ENCODE results near the gene TNFSF4.

TNFSF4 gene

DNA sequence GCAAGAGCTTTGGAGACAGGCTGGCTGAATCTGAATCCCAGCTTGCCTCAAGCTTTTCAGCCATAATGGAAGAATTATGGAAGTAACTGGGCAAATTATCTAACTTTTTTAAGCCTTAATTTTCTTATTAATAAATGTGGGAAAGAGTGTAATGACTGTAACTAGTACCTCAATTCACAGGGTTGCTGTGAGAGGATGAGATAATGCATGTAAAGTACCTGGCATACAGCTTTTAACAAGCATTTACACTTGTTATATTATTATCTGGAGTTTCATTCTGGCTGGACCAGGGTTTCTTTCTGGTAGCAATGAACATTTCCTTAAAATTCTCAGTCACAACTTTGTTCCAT lies 15.9 kb upstream of the TNFSF4 start:
- TF ChIP-seq, protein P1, sequence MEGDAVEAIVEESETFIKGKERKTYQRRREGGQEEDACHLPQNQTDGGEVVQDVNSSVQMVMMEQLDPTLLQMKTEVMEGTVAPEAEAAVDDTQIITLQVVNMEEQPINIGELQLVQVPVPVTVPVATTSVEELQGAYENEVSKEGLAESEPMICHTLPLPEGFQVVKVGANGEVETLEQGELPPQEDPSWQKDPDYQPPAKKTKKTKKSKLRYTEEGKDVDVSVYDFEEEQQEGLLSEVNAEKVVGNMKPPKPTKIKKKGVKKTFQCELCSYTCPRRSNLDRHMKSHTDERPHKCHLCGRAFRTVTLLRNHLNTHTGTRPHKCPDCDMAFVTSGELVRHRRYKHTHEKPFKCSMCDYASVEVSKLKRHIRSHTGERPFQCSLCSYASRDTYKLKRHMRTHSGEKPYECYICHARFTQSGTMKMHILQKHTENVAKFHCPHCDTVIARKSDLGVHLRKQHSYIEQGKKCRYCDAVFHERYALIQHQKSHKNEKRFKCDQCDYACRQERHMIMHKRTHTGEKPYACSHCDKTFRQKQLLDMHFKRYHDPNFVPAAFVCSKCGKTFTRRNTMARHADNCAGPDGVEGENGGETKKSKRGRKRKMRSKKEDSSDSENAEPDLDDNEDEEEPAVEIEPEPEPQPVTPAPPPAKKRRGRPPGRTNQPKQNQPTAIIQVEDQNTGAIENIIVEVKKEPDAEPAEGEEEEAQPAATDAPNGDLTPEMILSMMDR (IDR thresholded peaks at IDR 0.05; ENCODE audit: low read depth, low read length): no peak
- no peak overlapping the region for H3K4me3 ChIP-seq (ENCODE audit: low read depth, low read length)

DNA sequence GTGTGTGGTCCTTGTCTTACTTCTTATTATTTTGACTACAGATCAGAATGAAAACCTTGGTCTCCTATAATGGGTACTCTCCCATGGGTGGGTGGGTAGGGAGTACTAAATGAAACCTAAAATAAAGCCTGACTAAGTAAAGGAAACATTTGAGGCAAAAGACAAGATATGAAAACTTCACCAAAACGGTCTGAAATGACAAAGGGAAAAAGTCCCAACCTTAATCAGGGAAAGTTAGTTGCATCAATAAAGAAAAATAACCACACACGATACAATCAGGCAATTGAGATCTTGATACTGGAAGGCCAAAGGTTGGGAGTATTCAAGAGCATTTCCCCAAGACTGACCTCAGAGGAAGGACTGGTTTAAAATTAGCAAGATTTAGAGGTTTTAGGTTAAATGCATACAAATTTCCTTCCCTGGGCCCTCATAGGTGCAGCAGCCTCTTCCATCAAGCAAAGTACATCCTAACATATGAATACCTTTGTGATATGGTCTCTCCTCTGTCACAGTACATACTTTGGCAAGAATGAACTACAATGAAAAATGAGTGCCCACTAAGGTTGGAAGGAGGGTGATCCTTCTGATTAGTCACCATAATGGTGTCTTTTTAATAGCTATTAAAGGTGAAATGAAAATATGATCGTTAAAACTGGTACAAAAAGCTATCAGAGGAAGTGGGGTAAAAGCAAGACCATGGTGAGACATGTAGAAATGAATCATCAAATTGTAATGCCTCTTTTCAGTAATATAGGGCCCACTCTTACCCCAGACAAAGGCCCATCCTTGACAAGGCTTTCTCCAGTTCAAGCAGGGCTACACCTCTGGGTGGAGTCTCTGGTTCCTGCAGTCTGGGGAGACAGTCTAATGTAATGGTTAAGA lies 15.3 kb upstream of the TNFSF4 start:
- no peak overlapping the region for H3K4me3 ChIP-seq (ENCODE audit: low read depth, low read length)
- TF ChIP-seq, protein P1 (IDR thresholded peaks at IDR 0.05; ENCODE audit: low read depth, low read length): no peak

DNA sequence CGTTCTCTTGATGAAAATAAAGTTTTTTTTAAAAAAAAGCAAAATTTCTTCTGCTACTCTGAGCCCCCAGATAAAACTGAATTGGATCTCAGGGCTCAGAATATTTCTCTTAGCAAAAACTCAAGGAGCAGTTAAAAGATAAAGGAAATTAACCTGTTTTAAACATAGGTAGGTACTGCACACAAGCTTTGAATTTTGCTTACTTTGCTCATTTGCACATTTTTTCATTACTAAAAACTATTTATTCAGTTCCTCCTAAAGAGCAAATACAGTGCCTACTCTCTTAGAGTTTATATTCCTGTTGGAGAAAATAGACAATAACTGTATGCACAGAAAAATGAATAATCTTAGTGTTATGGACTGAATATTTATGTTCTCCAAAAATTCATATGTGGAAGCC lies 13.0 kb upstream of the TNFSF4 start:
- H3K4me3 ChIP-seq (ENCODE audit: low read depth, low read length): no peak overlapping the region
- TF ChIP-seq, protein P1 (IDR thresholded peaks at IDR 0.05; ENCODE audit: low read depth, low read length): no peak

DNA sequence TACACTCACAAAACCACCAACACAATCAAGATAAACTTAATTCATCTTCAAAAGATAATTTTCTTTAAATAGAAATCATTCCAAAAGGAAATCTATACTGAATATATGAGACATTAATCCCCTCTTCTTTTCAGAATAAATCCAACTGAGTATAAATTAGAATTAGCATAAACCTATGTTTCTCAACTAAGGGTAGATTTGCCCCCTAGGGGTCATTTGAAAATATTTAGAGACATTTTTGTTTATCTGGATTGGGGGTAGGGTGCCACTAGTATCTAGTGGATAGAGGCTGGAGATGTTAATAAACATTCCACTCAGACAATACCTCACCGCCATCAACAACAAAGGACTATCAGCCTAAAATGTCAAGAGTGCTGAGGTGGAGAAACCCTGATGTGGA lies 6.5 kb upstream of the TNFSF4 start:
- TF ChIP-seq, protein P1 (IDR thresholded peaks at IDR 0.05; ENCODE audit: low read depth, low read length): no peak
- H3K4me3 ChIP-seq (ENCODE audit: low read depth, low read length): no peak overlapping the region

DNA sequence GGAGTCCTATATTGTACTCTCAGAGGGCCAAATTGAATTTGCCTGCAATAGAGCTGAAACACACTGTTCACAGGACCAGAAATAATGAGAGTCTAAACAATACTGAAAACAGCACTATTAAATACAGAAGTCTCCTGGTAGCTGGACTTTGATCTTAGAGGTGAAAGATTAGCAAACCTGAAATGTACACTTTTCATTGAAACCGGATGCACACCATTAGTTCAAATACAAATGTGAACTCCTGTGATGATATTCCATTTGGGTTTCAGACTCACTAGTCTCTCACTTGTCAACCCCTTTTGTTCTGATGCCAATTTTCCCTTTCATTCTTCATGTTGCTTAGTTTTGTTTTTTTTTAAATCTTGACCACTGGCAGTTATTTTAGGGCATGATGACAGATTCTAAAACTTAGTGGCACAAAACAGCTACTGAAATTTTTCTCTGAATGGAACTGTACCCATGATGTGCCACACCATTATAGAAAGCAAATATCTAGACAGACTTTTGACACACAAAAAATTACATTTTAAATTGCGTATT lies 5.9 kb upstream of the TNFSF4 start:
- no peak overlapping the region for H3K4me3 ChIP-seq (ENCODE audit: low read depth, low read length)
- TF ChIP-seq, protein P1 (IDR thresholded peaks at IDR 0.05; ENCODE audit: low read depth, low read length): no peak

DNA sequence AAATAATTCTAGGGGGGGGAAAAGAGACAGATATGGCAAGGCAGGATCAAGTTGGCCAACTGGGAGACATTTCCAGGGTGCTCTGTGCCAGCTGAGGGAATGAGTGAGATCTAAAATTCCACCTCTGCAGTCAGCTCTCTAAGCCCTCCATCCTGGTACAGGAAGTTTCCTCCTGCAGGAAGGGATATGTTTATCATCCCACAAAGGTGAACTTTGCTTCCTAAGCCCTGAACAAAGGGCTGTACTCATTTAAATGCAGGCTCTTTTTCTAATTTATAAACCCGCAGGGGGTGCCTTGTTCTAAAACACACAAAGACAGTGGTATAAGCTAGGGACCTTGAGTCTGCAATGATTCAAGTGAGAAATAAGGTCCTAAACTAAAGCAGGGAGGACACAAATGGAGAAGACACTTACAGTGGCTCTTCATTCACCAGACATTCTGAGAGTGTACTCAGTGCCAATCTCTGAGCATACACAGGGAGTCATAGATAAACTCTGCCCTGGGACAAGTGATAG lies 3.6 kb upstream of the TNFSF4 start:
- no peak overlapping the region for H3K4me3 ChIP-seq (ENCODE audit: low read depth, low read length)
- TF ChIP-seq, protein P1 (IDR thresholded peaks at IDR 0.05; ENCODE audit: low read depth, low read length): no peak

DNA sequence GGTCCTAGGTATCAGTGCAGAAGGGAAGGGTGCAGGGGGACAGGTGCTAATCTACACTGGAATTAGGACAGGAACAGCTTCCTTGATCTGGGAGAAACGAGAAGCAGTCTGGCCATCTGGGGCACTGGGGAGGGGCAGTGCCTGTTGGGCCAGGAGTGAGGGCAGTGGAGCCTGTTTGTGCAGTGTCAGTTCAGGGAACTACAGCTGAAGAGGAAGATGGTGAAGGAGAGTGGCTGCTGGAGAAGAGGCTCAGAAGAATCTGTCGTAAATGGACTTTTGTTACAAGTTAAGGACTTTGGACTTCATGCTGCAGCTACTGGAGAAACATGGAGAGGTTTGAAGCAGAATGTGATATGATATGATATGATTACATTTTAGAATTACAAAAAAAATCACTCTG lies 3.2 kb upstream of the TNFSF4 start:
- TF ChIP-seq, protein P1 (IDR thresholded peaks at IDR 0.05; ENCODE audit: low read depth, low read length): no peak
- H3K4me3 ChIP-seq (ENCODE audit: low read depth, low read length): no peak overlapping the region
